NCI-H2196 treated with DMSO at 0.1 percent for 48 hours (cell line): ENCODE measurements around the gene FOS.

Source experiments
- DNase-seq: peaks from one replicate; lab custom pipeline; 2025; ENCODE audit not compliant: unreplicated experiment; lab: John Stamatoyannopoulos, UW

FOS gene

GRCh38 chr14:75249958-75250336 is 28.7 kb upstream of the FOS start:
- no peak for DNase-seq

- no peak for DNase-seq
Measured at GRCh38 chr14:75250800-75251199, 27.8 kb upstream of the FOS start.

- DNase-seq, result peak; percentile 18
Measured at GRCh38 chr14:75252254-75252837, 26.3 kb upstream of the FOS start.

- peak; percentile 25 for DNase-seq
Measured at GRCh38 chr14:75254381-75254822, 24.2 kb upstream of the FOS start.

GRCh38 chr14:75254901-75255584 is 23.6 kb upstream of the FOS start:
- no peak for DNase-seq

GRCh38 chr14:75258079-75258802 is 20.4 kb upstream of the FOS start:
- no peak for DNase-seq

- peak; percentile 97 for DNase-seq
Measured at GRCh38 chr14:75258803-75259509, 19.7 kb upstream of the FOS start.

GRCh38 chr14:75259510-75259855 is 19.1 kb upstream of the FOS start:
- DNase-seq, result no peak

DNA sequence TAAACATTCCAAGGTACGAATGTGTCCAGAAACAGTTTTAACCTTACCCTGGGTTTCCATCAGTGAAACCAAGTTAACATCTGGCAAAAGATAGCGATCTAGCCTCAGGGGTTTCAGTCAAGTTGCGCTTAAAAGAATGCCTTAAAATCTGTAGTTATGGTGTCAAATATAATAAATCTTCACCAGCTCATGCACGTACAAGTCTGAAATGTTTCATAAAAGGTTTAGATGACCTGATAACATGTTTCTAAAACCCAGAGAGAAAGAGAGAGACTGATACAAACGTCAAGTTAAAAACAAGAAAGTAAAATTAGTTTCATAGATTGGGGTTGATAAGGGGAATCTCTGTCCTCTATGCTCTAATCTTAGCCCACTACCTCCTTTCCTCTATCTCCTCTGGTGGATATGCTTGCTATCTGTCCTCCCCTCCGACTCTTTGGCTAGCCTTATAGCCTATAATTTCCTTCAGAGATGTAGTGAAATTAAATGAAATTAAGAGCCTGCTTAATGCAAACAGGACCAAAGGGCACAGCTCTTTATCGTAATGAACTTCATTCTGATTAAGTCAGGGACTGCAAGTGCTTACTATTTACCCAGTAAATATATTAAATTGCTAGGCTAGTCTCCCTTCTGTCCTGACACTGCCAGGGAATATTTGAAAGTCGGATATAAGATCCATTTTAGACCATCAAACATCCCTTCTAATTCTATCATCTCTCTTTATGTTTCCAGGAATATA is 18.4 kb upstream of the FOS start:
- no peak for DNase-seq

DNA sequence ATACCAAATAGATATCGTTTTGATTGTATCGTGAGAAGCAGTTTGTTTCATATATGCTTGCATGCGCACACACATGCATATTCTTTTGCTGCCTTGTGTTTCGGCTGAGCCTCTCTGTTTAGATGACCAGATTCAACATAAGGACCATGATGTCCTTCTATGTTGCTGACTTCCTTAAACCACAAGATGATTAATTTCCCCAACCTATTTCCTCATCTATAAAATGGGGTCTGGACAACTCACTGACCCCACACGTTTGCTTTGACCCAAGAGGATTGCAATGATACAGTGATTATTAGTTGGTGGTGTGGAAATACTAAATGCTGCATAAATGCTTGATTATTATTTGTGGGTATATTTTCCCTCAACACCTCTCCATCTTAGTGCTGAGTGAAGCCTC is 16.8 kb upstream of the FOS start:
- no peak for DNase-seq

- DNase-seq, result no peak
Measured at GRCh38 chr14:75262641-75263040, 16.0 kb upstream of the FOS start.

GRCh38 chr14:75264036-75264435 is 14.6 kb upstream of the FOS start:
- DNase-seq, result no peak

GRCh38 chr14:75267141-75267721 is 11.4 kb upstream of the FOS start:
- no peak for DNase-seq

DNA sequence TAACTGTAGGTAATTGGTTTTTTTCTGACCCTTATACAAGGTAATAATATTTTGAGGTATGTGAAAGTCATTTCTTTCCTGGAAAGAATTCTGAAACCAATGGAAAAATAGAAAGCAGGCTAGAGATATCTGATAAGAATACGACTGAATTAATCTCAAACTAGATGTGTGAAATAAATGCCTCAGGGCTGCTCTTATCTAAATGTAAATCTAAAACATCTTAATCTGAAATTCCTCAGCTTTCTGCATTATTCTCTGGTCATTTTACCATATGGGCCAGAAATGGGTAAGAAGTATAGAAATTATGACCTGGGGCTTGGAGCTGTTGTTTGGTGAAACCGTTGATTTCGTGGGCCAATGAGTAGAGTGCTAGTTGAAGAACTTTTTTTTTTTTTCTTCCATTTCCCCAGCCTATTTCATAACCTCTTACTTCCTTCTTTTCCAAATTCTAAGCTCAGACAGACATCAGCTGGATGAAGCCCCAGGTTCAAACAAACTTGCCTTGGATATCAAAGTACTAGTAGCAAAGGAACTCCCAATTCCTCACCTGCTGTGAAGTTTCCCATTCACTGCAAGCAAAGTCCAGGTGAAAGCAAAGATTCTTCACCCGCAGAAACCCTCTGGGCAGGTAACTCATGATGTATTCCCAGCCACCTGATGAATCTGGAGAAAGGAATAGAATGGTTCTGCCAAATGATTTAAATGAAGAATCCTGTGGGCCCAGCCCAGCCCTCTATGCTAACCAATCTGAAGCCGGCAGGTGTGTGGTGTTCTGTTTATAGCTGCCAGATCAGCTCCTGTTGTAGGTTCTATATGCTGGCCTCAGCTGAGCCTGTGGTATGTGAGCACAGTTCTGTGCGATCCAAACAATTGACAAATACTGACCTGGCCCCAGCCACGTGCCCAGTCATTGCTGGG is 9.7 kb upstream of the FOS start:
- DNase-seq, result no peak

DNA sequence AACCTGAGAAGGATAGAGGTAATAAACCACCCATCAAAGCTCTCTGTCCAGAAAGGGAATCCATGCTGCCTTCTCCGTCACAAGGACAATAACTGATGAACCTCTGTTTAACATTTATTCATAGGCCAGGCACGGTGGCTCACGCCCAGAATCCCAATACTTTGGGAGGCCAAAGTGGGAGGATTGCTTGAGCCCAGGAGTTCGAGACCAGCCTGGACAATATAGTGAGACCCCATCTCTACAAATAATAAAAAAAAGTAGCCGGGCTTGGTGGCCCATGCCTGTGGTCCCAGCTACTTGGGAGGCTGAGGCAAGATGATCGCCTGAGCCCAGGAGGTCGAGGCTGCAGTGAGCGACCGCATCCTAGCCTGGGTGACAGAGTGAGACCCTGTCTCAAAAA is 7.1 kb upstream of the FOS start:
- no peak for DNase-seq

DNA sequence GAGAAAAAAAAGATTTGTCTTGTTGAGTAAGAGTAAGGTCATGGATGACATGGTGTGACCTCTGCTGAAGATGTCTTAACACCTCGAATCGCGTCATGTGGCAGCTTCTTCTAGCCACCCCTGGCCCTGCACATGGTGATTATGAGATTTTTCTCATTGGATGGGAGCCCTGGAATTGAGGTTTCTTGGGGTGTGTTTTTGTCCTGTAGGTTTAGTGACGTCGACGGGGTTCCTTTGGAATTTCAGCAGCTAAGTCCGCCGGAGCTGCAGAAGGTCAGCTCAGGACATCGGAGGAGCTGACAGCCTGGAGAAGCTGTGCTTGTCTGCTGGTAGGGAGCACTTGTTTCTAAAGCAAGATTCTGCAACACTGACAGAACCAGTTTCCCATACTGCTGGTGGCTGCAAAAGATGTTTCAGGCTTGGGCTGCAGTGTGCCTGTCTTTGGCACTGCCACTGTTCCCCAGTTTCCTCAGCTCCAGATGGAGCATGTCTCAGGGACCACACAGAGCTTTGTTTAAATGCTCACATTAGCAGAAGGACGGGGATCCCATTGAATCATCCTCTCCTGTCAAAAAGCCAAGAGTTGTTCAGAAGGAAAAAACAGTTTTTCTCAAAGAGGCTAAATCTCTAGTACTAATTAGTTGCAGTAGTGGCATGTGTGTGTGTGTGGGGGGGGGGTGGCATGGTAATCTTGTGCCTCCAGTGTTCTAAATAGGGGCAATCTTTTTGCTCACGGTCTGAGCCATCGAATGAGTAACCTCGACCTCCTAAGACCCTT is 5.2 kb upstream of the FOS start:
- no peak for DNase-seq

DNA sequence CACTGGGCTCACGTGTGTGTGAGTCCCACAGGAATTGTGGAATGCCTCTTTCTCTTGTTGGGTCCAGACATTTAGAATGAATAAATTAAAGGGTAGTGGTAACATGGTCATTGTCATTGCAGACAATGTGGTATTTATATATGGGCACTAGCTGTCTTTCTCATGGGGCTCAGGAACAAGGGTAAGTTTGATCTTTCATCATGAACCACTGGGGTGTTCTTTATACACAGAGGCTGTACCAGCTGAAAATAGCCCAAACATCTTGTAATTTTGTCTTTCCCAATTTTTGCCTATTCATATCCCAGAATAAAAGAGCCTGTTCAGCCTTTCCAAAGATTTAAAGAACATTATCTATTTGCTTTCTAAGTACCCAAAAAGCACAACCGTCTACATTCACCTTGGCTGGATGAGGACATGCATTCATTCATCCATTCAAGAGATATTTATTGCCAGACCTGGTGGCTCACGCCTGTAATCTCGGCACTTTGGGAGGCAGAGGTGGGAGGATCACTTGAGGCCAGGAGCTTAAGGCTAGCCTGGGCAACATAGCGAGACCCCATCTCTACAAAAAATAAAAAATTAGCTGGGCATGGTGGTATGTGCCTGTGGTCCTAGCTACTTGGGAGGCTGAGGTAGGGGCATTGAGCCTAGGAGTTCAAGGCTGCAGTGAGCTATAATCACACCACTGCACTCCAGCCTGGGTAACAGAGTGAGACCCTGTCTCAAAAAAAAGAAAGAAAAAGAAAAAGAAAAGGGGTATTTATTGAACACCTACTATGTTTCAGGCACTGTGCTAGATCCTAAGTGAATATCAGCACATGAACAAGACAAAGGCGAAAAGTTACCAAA is 4.4 kb upstream of the FOS start:
- DNase-seq, result no peak

- no peak for DNase-seq
Measured at GRCh38 chr14:75274899-75275569, 3.6 kb upstream of the FOS start.
